NCI-H748 (cell line): ENCODE data around the gene BTBD9.

ENCODE experiments used
- DNase-seq: peaks from one replicate; lab custom pipeline; 2025; ENCODE audit not compliant: unreplicated experiment; lab: John Stamatoyannopoulos, UW

The BTBD9 gene

DNA sequence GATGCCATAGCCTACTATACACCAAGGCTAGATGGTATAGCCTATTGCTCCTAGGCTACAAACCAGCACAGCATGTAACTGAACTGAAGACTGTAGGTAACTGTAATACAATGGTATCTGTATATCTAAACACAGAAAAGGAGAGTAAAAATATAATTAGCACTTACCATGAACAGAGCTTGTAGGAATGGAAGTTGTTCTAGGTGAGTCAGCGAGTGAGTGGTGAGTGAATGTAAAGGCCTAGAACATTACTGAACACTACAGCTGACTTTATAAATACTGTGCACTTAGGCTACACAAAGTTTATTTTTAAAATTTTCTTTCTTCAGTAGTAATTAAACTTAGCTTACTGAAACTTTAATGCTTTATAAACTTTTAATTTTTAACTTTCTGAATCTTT lies 129.5 kb downstream of the BTBD9 start:
- DNase-seq = no peak

- no peak for DNase-seq
Observed at GRCh38 chr6:38509713-38510112, 130.0 kb downstream of the BTBD9 start.

- DNase-seq = peak; percentile 49
Observed at GRCh38 chr6:38508894-38509293, 130.8 kb downstream of the BTBD9 start.

DNA sequence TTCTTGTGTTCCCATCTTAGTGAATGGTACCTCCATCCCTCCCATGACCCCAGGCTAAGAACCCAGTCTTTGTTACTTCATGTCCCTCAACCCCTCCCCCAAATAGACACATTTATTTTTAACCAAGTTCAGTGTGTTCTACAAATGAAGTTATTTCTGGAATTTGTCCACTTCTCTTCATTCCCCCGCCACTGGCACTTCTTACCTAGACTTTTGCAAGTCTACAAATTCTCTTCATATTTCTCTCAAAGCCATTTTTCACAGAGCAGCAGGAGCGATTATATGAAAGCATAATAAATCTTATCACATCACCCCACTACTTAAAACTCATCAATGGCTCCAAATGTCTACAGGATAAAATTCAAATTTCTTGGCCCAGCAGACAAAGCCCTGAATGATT lies 131.4 kb downstream of the BTBD9 start:
- no peak for DNase-seq

- no peak for DNase-seq
Observed at GRCh38 chr6:38507173-38507572, 132.6 kb downstream of the BTBD9 start.

GRCh38 chr6:38505826-38506225 lies 133.9 kb downstream of the BTBD9 start:
- no peak for DNase-seq

GRCh38 chr6:38504996-38505395 lies 134.7 kb downstream of the BTBD9 start:
- DNase-seq = no peak

DNA sequence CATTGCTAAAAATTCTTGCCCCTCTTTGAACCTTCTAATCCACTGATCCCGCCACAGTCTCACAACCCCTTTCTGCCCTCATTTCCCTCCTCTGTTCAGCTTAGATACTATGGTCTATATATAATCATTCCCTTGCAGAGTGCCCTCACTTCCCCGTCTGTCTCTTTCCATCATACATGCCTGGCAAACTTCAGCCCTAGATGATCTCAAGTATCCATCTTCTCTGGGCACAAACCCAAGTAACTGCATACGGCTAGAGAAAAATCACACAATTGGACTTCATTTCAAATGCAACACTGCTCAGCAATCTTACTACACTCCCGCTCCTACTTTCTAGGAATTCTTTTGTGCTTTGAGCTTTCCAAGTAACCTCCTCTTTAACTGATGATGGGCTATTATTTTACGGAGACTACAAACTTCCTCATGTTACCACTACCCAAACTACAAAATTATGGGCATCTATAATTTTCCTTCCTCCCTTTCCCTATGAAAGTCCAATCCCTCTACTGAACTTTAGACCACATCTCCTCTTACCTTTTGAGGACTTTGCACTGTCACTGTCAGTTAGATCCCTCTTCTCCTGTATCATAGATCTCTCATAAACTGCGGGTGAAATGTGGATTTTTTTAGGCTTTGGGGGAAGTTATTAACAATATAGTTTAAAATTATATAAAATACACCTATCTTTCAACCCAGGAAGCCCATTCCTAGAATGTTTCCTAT lies 135.6 kb downstream of the BTBD9 start:
- DNase-seq = no peak

GRCh38 chr6:38503032-38503773 lies 136.5 kb downstream of the BTBD9 start:
- no peak for DNase-seq

DNA sequence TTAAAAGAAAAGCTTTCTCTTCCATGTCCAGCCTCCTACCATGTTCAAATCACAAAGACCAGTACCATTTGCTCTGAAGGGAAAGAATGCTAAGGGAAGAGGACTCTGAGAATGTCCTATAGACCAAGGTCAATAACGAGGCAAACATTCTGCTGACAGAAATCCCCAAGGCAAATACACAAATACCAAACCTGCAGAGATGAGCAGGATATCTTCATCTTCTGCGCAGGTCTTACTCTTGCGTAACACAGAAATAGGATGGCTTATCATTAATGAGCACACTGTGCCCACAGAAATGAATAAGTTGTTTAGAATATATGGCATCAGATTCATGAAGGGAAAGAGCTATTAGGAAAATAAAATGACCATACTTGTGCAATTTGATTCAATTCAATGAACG lies 137.3 kb downstream of the BTBD9 start:
- no peak for DNase-seq

DNA sequence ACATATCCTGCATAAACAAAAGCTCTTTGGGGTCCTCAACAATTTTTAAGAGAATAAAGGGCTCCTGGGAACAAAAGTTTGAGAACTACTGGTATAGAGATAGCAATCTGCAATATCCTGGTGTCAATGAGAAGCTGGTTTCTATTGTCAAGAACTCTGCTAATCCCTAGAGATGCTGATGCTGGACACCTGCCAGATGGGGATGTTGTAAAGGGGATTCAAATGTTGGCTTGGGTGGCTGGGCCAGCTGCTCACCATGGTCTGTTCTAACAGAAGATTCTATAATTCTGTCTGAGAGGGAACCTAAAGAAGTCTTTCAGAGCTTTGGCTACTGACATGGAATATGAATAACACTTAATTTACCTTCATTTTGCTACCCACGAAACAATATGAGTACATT lies 137.8 kb downstream of the BTBD9 start:
- DNase-seq = peak; percentile 70

DNA sequence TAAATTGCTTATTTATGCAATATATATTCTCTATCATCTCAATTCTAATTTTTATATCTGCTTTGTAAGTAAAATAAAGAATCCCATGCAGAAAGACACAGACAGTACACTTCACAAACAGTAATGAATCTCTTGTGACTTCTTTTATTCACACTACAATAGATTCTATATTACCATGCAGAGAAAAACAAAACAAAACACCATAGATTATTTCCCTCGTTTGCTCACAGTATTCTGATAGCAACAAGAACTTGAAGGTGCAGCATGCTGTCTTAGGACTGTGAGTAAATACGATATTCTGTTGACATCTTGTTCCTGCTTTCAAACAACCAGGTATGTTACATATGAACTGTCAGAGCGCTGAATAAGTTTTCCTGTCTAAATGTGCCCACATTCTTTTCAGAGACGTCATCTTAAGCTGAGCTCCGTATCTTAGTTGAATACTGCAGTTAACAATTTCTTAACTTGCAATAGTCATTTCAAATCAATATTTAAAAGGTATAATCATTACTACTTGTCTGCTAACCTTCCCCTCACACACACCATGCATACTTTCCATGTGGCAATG lies 140.1 kb downstream of the BTBD9 start:
- no peak for DNase-seq

- no peak for DNase-seq
Observed at GRCh38 chr6:38498805-38499445, 140.8 kb downstream of the BTBD9 start.

DNA sequence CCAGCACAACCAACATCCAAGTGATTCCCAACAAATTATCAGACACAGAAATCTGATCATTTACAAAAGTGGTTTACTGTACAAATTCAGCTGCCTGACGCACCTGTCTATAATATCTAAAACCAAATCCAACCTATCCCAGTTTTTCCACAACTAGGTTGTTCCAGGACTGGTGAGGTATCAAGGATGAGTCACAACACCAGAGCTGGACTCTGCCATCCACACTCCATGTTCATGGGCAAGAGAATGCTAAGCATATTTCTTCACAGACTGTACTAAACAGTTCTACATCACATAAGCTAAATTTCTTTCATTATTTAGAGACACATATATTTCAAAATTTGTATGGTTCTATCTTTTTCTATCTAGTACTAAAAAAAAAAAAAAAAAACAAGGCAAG lies 141.6 kb downstream of the BTBD9 start:
- DNase-seq = no peak

DNA sequence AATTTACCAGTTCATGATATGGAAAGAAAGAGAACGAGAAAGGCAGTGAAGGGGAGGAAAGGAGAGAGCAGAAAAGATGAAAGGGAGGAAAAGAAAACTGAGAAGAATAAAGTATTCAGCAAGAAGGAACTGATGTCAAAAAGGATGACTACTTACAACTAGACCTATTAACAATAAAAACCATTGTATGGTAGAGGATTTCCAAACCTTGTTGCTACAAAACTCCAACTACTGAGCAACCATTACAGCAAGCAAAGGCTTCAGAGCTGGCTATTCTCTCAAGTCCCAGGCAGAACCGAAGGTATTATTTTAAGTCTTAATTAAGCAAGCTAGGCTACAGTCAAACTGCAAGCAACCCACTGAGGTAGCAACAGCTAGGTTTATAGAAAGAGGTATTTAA lies 142.2 kb downstream of the BTBD9 start:
- DNase-seq = no peak

DNA sequence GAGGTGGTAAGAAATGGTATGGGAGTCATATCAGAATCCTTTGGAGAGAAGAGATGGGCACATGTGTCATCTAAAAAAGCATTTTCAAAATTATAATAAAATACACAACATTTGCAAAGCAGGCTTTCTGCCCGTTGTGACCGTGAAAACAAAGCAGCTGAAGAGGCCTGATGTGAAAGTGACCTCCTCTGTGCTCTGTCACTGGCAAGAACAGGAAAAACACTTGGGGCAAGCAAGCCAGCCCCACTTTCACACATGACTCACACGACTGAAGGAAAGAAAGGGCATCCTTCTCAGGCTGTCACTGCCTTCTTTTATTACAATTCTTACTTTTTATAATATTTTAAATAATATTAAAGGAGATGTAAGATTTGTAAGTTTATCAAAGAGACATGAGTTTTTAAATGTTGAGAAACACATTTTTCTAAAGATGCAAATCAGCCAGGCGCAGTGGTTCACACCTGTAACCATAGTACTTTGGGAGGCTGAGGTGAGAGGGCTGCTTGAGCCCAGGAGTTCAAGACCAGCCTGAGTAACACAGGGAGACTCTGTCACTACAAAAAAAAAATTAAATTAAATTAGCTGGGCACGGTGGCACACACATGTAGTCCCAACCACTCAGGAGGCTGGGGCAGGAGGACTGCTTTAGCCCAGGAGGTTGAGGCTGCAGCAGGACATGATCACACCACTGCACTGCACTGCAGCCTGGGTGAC lies 143.7 kb downstream of the BTBD9 start:
- no peak for DNase-seq

- DNase-seq = peak; percentile 29
Observed at GRCh38 chr6:38495518-38495917, 144.2 kb downstream of the BTBD9 start.

DNA sequence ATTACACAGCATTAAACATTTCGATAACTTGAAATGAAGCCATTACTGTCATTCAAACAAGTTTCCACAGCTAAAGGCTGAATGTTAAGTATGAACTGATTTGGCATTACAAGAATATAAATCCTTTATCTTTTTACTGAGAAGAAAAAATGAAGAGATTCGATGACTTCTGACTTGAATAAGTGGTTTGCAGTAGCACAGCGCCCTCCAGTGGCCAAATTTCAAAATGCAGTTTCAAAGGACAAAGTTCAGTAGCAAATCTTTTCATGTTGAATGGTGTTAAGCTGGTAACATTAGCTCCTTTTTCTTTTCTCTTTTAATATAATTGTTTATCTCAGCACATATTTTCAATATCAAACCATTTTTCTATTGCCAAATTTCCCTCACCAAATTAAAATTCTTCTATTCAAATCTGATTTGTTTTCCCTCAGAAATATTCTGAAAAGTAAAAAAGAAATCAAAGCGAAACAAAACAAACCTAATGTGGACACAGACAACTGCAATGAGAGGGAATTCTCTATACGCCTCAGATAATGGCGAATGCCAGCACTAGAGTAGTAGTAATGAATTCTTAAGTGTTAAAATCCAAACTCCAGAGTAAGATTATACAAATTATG lies 145.7 kb downstream of the BTBD9 start:
- DNase-seq = peak; percentile 82

DNA sequence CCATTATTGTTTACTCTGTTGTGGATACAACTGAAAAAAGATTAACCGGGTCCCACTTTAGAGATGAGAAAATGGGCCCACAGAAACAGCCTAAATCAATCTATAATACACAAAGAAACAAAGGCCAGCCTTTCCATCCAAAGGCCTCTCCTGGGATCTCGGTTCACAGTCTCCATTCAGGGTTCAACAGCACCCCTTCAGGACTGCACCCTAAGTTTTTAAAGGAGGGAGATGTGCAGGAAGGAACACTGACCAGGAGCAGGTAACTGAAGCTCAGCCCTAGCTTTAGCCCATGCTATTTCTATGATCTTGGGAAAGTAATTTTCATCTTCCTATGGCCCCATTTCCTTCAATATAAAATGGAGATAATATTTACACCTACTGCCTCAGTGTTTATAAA lies 147.7 kb downstream of the BTBD9 start:
- DNase-seq = no peak

GRCh38 chr6:38489951-38490350 lies 149.8 kb downstream of the BTBD9 start:
- DNase-seq = no peak

- no peak for DNase-seq
Observed at GRCh38 chr6:38487423-38487822, 152.3 kb downstream of the BTBD9 start.
